ENCODE data around the gene TIE1. TPM values are rescaled to one million over a fixed set of nuclear protein-coding genes. Genes with fewer than 3 reads are reported as not detected.

TIE1 gene
- total and polyA plus RNA-seq, 9 donors, result 6.4 to 29.3 (median 11.5) TPM

- WGBS, 3 donors, result 89 to 93% (median 91%) methylated on average over 15 to 17 of the region's 17 CpGs
Observed at GRCh38 chr1:43306688-43307457, 6.1 kb downstream of the TIE1 start.

GRCh38 chr1:43307458-43308158, 6.8 kb downstream of the TIE1 start:
- intact Hi-C loops (cut with DNase I), result no loop called here
- Histone ChIP-seq H3K4me1 (ENCODE audit: insufficient read depth) (peaks cover 2% of the 10 kb centered on the region), H3K27ac (no peak overlapping the region), H3K36me3 (no peaks in the 10 kb centered on the region), H3K9me3 (no peaks in the 10 kb centered on the region), H3K4me3 (no peak overlapping the region), H3K27me3 (no peaks in the 10 kb centered on the region)
- DNase-seq, result no peak
- WGBS, 3 donors, result 91 to 92% (median 92%) methylated on average over 8 to 9 of the region's 9 CpGs
- TF ChIP-seq EP300 (IDR thresholded peaks at IDR 0.05), result no peak
- TF ChIP-seq POLR2A (IDR thresholded peaks at IDR 0.05), result no peak
- no peak for TF ChIP-seq CTCF (IDR thresholded peaks at IDR 0.05)

More at GRCh38 chr1:43306688-43307457, 6.1 kb downstream of the TIE1 start:
- Histone ChIP-seq H3K9me3 (no peaks in the 10 kb centered on the region), H3K4me3 (no peak overlapping the region), H3K27ac (no peak overlapping the region), H3K36me3 (no peaks in the 10 kb centered on the region), H3K4me1 (ENCODE audit: insufficient read depth) (peaks cover 2% of the 10 kb centered on the region), H3K27me3 (no peaks in the 10 kb centered on the region)
- TF ChIP-seq CTCF (IDR thresholded peaks at IDR 0.05) (no peak), POLR2A (IDR thresholded peaks at IDR 0.05) (no peak), EP300 (IDR thresholded peaks at IDR 0.05) (no peak)
- no peak for DNase-seq
- intact Hi-C loops (cut with DNase I), result no loop called here

- 88 to 96% (median 91%) methylated on average over 20 of the region's 20 CpGs for WGBS, 3 donors
- no peaks in the 10 kb centered on the region for H3K4me1 ChIP-seq (ENCODE audit: insufficient read depth)
- no peak for TF ChIP-seq EP300 (IDR thresholded peaks at IDR 0.05)
- no peak for TF ChIP-seq POLR2A (IDR thresholded peaks at IDR 0.05)
- TF ChIP-seq CTCF (IDR thresholded peaks at IDR 0.05), result no peak
- no peaks in the 10 kb centered on the region for H3K36me3 ChIP-seq
- no peak overlapping the region for H3K27ac ChIP-seq
- no peak overlapping the region for H3K4me3 ChIP-seq
- DNase-seq, result no peak
- intact Hi-C loops (cut with DNase I), result no loop called here
- H3K9me3 ChIP-seq, result no peaks in the 10 kb centered on the region
- no peaks in the 10 kb centered on the region for H3K27me3 ChIP-seq
Observed at GRCh38 chr1:43308635-43309404, 8.0 kb downstream of the TIE1 start.

GRCh38 chr1:43309405-43310025, 8.7 kb downstream of the TIE1 start:
- DNase-seq, result no peak
- WGBS, 3 donors, result 83 to 87% (median 84%) methylated on average over 13 of the region's 13 CpGs
- Histone ChIP-seq H3K27ac (no peak overlapping the region), H3K4me1 (ENCODE audit: insufficient read depth) (no peaks in the 10 kb centered on the region), H3K9me3 (no peaks in the 10 kb centered on the region), H3K4me3 (no peak overlapping the region), H3K36me3 (no peaks in the 10 kb centered on the region), H3K27me3 (no peaks in the 10 kb centered on the region)
- TF ChIP-seq CTCF (IDR thresholded peaks at IDR 0.05) (no peak), EP300 (IDR thresholded peaks at IDR 0.05) (no peak), POLR2A (IDR thresholded peaks at IDR 0.05) (no peak)
- intact Hi-C loops (cut with DNase I), result no loop called here

Measured in ovary (tissue), 9 donors.